ENCODE measurements around the gene RRP15.

RRP15 gene

GRCh38 chr1:218357893-218358232, 72.8 kb downstream of the RRP15 start:
- Histone ChIP-seq H3K27ac (ENCODE audit: low read depth, low read length) (no peak overlapping the region), H3K14ac (ENCODE audit: low read length) (no peak overlapping the region), H4K8ac (ENCODE audit: low read depth, low read length) (no peak overlapping the region), H4K12ac (ENCODE audit: low read depth, low read length) (no peak overlapping the region), H2AFZ (ENCODE audit: insufficient read depth, low read length, poor library complexity) (no peak overlapping the region), H4K91ac (ENCODE audit: low read depth, low read length) (no peak overlapping the region), H3K9me3 (ENCODE audit: insufficient read depth, low read depth, low read length) (no peaks in the 10 kb centered on the region), H3K4me2 (ENCODE audit: low read length) (no peak overlapping the region), H3K4ac (ENCODE audit: low read depth, low read length) (no peak overlapping the region), H2AK5ac (ENCODE audit: low read length) (no peak overlapping the region), H2BK120ac (ENCODE audit: insufficient read depth, low read length, poor library complexity) (no peak overlapping the region), H3K23ac (ENCODE audit: low read length) (no peak overlapping the region), H3K4me3 (ENCODE audit: low read depth, low read length) (no peak overlapping the region), H3K36me3 (ENCODE audit: control insufficient read depth in 1 of 2, insufficient read depth in 2 of 2, low read length in 2 of 2) (no peaks in the 10 kb centered on the region), H3K79me1 (ENCODE audit: low read length) (no peaks in the 10 kb centered on the region), H2BK12ac (ENCODE audit: low read length) (no peak overlapping the region), H3K9ac (ENCODE audit: low read length) (no peak overlapping the region), H3K79me2 (ENCODE audit: control insufficient read depth, insufficient read depth, low read length, poor library complexity) (no peaks in the 10 kb centered on the region), H3K27me3 (ENCODE audit: insufficient read depth, low read length) (no peaks in the 10 kb centered on the region), H2BK5ac (ENCODE audit: low read depth, low read length, poor library complexity) (no peak overlapping the region), H3K4me1 (ENCODE audit: control insufficient read depth in 1 of 2, insufficient read depth in 2 of 2, low read length in 2 of 2) (no peaks in the 10 kb centered on the region), H3K18ac (ENCODE audit: low read length) (no peak overlapping the region)
- no CpG with 5 or more reads among the region's 3 CpGs for WGBS (ENCODE audit: extremely low coverage, insufficient coverage, insufficient read length)
- DNase-seq, result no peak

DNA sequence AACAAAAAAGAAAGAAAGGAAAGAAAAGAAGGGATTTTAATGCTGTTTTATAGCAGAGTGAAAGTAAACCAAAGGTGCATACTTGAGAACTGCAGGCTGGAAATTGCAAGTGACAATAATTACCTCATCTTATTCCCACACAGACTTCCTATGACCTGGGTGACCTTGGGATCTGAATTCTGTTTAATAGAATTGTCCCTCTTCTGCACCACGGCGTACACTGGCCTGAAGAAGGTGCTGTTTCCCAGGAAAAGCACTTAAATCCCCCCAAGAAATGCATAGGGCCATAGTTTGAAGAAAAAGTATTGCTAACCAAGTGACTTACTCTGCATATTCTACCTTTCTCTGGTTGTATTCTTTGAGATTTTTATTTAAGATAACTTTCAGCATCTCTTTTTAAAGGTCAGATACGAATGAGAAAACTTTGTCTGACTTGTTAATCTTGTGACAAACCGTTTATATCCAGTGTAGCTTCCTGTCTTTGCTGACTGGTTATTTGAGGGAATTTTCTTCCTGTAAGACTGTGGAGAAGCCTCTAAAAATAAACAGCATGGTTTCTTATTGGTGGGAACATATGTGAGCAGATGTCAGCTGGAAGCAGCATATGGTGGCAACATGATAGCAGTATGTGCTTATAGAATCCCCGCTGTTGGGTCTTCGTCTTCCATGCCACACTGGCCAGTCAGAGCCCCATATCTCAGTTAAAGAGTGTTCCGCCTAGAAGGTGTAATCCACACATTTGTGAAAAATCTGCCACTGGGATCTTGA, 76.4 kb downstream of the RRP15 start:
- Histone ChIP-seq H3K14ac (ENCODE audit: low read length) (no peak overlapping the region), H3K9me3 (ENCODE audit: insufficient read depth, low read depth, low read length) (no peaks in the 10 kb centered on the region), H3K36me3 (ENCODE audit: control insufficient read depth in 1 of 2, insufficient read depth in 2 of 2, low read length in 2 of 2) (peaks cover 0 to 1% of the 10 kb centered on the region in 2 experiments), H2BK120ac (ENCODE audit: insufficient read depth, low read length, poor library complexity) (peak overlapping the region; percentile 25), H3K9ac (ENCODE audit: low read length) (no peak overlapping the region), H2AK5ac (ENCODE audit: low read length) (no peak overlapping the region), H2BK5ac (ENCODE audit: low read depth, low read length, poor library complexity) (no peak overlapping the region), H3K27me3 (ENCODE audit: insufficient read depth, low read length) (no peaks in the 10 kb centered on the region), H2BK12ac (ENCODE audit: low read length) (no peak overlapping the region), H3K79me2 (ENCODE audit: control insufficient read depth, insufficient read depth, low read length, poor library complexity) (no peaks in the 10 kb centered on the region), H4K8ac (ENCODE audit: low read depth, low read length) (no peak overlapping the region), H3K4me3 (ENCODE audit: low read depth, low read length) (no peak overlapping the region), H4K91ac (ENCODE audit: low read depth, low read length) (no peak overlapping the region), H4K12ac (ENCODE audit: low read depth, low read length) (no peak overlapping the region), H3K4me1 (ENCODE audit: control insufficient read depth in 1 of 2, insufficient read depth in 2 of 2, low read length in 2 of 2) (peaks cover 0 to 2% of the 10 kb centered on the region in 2 experiments), H2AFZ (ENCODE audit: insufficient read depth, low read length, poor library complexity) (no peak overlapping the region), H3K27ac (ENCODE audit: low read depth, low read length) (no peak overlapping the region), H3K79me1 (ENCODE audit: low read length) (peaks cover 2% of the 10 kb centered on the region), H3K4me2 (ENCODE audit: low read length) (no peak overlapping the region), H3K23ac (ENCODE audit: low read length) (no peak overlapping the region), H3K4ac (ENCODE audit: low read depth, low read length) (no peak overlapping the region), H3K18ac (ENCODE audit: low read length) (no peak overlapping the region)
- no peak for DNase-seq
- no CpG with 5 or more reads among the region's 7 CpGs for WGBS (ENCODE audit: extremely low coverage, insufficient coverage, insufficient read length)

GRCh38 chr1:218362418-218363076, 77.5 kb downstream of the RRP15 start:
- no CpG with 5 or more reads among the region's 5 CpGs for WGBS (ENCODE audit: extremely low coverage, insufficient coverage, insufficient read length)
- H2AK5ac ChIP-seq (ENCODE audit: low read length), result no peak overlapping the region
- H3K4me3 ChIP-seq (ENCODE audit: low read depth, low read length), result no peak overlapping the region
- H3K36me3 ChIP-seq (ENCODE audit: control insufficient read depth in 1 of 2, insufficient read depth in 2 of 2, low read length in 2 of 2), result peaks cover 0 to 3% of the 10 kb centered on the region in 2 experiments
- no peak overlapping the region for H4K8ac ChIP-seq (ENCODE audit: low read depth, low read length)
- H3K9ac ChIP-seq (ENCODE audit: low read length), result no peak overlapping the region
- H3K23ac ChIP-seq (ENCODE audit: low read length), result no peak overlapping the region
- peaks cover 2 to 3% of the 10 kb centered on the region in 2 experiments for H3K4me1 ChIP-seq (ENCODE audit: control insufficient read depth in 1 of 2, insufficient read depth in 2 of 2, low read length in 2 of 2)
- H3K9me3 ChIP-seq (ENCODE audit: insufficient read depth, low read depth, low read length), result no peaks in the 10 kb centered on the region
- no peak overlapping the region for H4K12ac ChIP-seq (ENCODE audit: low read depth, low read length)
- no peaks in the 10 kb centered on the region for H3K79me2 ChIP-seq (ENCODE audit: control insufficient read depth, insufficient read depth, low read length, poor library complexity)
- no peak overlapping the region for H3K27ac ChIP-seq (ENCODE audit: low read depth, low read length)
- no peak overlapping the region for H3K14ac ChIP-seq (ENCODE audit: low read length)
- H2AFZ ChIP-seq (ENCODE audit: insufficient read depth, low read length, poor library complexity), result no peak overlapping the region
- no peak overlapping the region for H4K91ac ChIP-seq (ENCODE audit: low read depth, low read length)
- no peak overlapping the region for H3K4ac ChIP-seq (ENCODE audit: low read depth, low read length)
- H2BK12ac ChIP-seq (ENCODE audit: low read length), result no peak overlapping the region
- H3K79me1 ChIP-seq (ENCODE audit: low read length), result peaks cover 2% of the 10 kb centered on the region
- DNase-seq, result no peak
- H3K27me3 ChIP-seq (ENCODE audit: insufficient read depth, low read length), result no peaks in the 10 kb centered on the region
- no peak overlapping the region for H3K4me2 ChIP-seq (ENCODE audit: low read length)
- H3K18ac ChIP-seq (ENCODE audit: low read length), result no peak overlapping the region
- H2BK120ac ChIP-seq (ENCODE audit: insufficient read depth, low read length, poor library complexity), result no peak overlapping the region
- H2BK5ac ChIP-seq (ENCODE audit: low read depth, low read length, poor library complexity), result no peak overlapping the region

GRCh38 chr1:218363141-218363540, 78.0 kb downstream of the RRP15 start:
- no peak overlapping the region for H2BK120ac ChIP-seq (ENCODE audit: insufficient read depth, low read length, poor library complexity)
- WGBS (ENCODE audit: extremely low coverage, insufficient coverage, insufficient read length), result no CpG with 5 or more reads among the region's 1 CpG

More at GRCh38 chr1:218363141-218363540, 78.0 kb downstream of the RRP15 start:
- H3K79me1 ChIP-seq (ENCODE audit: low read length), result peaks cover 2% of the 10 kb centered on the region
- no peak overlapping the region for H2AK5ac ChIP-seq (ENCODE audit: low read length)
- no peaks in the 10 kb centered on the region for H3K27me3 ChIP-seq (ENCODE audit: insufficient read depth, low read length)
- no peak overlapping the region for H3K4ac ChIP-seq (ENCODE audit: low read depth, low read length)
- no peak overlapping the region for H3K23ac ChIP-seq (ENCODE audit: low read length)
- H3K9ac ChIP-seq (ENCODE audit: low read length), result no peak overlapping the region
- H3K14ac ChIP-seq (ENCODE audit: low read length), result no peak overlapping the region
- no peak overlapping the region for H4K12ac ChIP-seq (ENCODE audit: low read depth, low read length)
- H3K27ac ChIP-seq (ENCODE audit: low read depth, low read length), result no peak overlapping the region
- no peak overlapping the region for H3K18ac ChIP-seq (ENCODE audit: low read length)
- no peak for DNase-seq
- H3K79me2 ChIP-seq (ENCODE audit: control insufficient read depth, insufficient read depth, low read length, poor library complexity), result no peaks in the 10 kb centered on the region
- H3K36me3 ChIP-seq (ENCODE audit: control insufficient read depth in 1 of 2, insufficient read depth in 2 of 2, low read length in 2 of 2), result peaks cover 0 to 3% of the 10 kb centered on the region in 2 experiments
- H2BK5ac ChIP-seq (ENCODE audit: low read depth, low read length, poor library complexity), result no peak overlapping the region
- H4K91ac ChIP-seq (ENCODE audit: low read depth, low read length), result no peak overlapping the region
- no peak overlapping the region for H2AFZ ChIP-seq (ENCODE audit: insufficient read depth, low read length, poor library complexity)
- H3K9me3 ChIP-seq (ENCODE audit: insufficient read depth, low read depth, low read length), result no peaks in the 10 kb centered on the region
- H2BK12ac ChIP-seq (ENCODE audit: low read length), result no peak overlapping the region
- no peak overlapping the region for H4K8ac ChIP-seq (ENCODE audit: low read depth, low read length)
- H3K4me2 ChIP-seq (ENCODE audit: low read length), result no peak overlapping the region
- H3K4me3 ChIP-seq (ENCODE audit: low read depth, low read length), result no peak overlapping the region
- peaks cover 2 to 3% of the 10 kb centered on the region in 2 experiments for H3K4me1 ChIP-seq (ENCODE audit: control insufficient read depth in 1 of 2, insufficient read depth in 2 of 2, low read length in 2 of 2)

Measured in trophoblast cell (in vitro differentiated cells and primary cell).